ENCODE data around the gene KIF3A. TPM values are rescaled to one million over a fixed set of nuclear protein-coding genes. Genes with fewer than 3 reads are reported as not detected.

Gene KIF3A
- 7.0 and 9.4 TPM in 2 replicates for total RNA-seq

DNA sequence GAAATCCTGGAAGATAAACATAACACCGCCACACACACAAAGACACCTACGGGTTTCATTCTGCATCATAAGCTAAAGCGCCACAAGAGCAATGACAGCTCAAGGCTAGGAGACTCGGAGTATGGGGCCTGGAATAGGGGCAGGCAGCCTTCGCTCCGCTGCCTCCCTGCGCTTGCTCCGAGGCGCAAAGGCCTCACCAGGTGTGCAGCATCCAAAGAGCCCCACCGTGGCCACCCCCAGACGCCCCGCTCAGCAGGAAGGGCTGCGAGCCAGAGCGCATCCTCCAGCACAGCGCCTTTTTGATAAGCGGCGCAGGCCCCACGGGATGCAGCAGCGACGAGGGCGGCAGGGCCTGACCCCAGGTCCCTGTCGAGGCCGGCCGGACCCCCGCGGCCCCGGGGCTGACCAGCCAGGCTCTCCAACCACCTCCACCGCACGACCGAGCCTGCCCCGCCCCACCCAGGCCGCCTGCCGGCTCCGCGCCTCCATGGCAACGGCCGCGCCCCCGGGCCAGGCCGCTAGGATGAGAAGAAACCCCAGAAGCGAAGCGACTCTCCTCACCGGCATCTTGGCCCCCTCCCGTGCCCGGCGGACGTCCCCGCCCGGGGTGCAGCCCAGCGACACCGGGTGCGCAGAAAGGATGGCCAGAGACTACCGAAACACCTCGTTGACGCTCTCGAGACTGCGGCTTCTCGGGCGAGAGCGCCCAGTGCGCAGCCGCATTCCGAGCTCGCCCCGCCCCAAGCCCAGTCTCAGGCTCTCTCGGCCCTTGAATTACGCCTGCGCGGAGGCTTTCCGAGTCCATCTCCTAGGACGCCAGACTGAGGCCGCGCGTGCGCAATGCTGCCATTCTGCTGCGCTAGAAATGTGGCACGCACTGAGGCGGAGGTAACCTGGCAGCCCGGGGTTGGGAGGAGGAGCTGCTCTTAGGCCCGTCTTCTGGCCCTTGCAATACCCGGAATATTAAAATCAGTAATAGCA, at the start of gene KIF3A:
TSS of gene KIF3A (minus strand) at position 694 of the 981 bp plus-strand sequence. CDS start at position 567, 127 bp downstream.
- DNase-seq, result peak; percentile 98

DNA sequence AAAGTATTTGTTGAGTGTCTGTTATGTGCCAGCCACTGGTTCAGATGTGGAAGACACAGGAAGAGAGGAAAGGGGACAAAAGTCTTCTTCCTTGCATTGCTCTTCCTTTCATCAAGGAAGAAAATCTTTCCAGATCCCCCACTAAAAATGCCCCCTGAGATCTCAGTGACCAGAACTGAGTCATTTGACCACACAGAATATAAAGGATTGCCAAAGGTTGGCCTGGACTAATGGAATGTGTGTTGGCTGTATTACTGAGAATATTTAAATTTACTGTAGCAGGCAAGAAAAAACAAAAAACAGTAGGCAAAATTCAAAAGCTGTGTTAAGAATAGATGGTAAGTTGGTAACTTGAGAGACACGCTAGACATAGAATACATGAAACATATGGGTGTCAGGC, 49.7 kb upstream of the KIF3A start:
- DNase-seq, result no peak

- no peak for DNase-seq
Measured at GRCh38 chr5:132785864-132786263, 48.5 kb upstream of the KIF3A start.

- DNase-seq, result no peak
Measured at GRCh38 chr5:132785365-132785764, 48.0 kb upstream of the KIF3A start.

- DNase-seq, result peak; percentile 82
Measured at GRCh38 chr5:132782101-132782500, 44.8 kb upstream of the KIF3A start.

DNA sequence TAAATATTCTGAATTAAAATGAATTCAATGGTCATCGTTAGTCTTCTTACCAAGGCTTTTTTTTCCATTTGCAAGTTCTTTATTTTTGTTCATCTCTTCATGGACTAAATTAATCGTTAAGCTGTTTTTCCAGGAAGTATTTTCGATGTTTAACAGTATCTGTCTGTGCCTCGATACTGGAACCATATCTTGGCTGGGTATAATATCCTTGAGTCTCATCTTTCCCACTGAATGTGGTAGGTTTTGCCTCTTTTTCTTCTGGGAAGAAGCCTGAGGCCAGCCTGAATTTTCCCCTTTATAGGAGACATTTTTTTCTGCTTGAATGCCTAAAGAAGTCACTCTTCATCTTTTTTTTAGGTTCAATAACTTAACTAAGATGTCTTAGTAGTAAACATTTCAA, 43.7 kb upstream of the KIF3A start:
- DNase-seq, result no peak

GRCh38 chr5:132780577-132780976, 43.2 kb upstream of the KIF3A start:
- no peak for DNase-seq

GRCh38 chr5:132779961-132780360, 42.6 kb upstream of the KIF3A start:
- DNase-seq, result no peak

- DNase-seq, result no peak
Measured at GRCh38 chr5:132778856-132779255, 41.5 kb upstream of the KIF3A start.

GRCh38 chr5:132778129-132778528, 40.8 kb upstream of the KIF3A start:
- DNase-seq, result no peak

- peak; percentile 49 for DNase-seq
Measured at GRCh38 chr5:132777209-132778069, 40.1 kb upstream of the KIF3A start, which contains the start of gene SEPTIN8. Gene SEPTIN8 (minus strand): TSS chr5:132777239. CDS start chr5:132777137, 102 bp downstream.

- DNase-seq, result no peak
Measured at GRCh38 chr5:132776938-132777208, 39.5 kb upstream of the KIF3A start.

DNA sequence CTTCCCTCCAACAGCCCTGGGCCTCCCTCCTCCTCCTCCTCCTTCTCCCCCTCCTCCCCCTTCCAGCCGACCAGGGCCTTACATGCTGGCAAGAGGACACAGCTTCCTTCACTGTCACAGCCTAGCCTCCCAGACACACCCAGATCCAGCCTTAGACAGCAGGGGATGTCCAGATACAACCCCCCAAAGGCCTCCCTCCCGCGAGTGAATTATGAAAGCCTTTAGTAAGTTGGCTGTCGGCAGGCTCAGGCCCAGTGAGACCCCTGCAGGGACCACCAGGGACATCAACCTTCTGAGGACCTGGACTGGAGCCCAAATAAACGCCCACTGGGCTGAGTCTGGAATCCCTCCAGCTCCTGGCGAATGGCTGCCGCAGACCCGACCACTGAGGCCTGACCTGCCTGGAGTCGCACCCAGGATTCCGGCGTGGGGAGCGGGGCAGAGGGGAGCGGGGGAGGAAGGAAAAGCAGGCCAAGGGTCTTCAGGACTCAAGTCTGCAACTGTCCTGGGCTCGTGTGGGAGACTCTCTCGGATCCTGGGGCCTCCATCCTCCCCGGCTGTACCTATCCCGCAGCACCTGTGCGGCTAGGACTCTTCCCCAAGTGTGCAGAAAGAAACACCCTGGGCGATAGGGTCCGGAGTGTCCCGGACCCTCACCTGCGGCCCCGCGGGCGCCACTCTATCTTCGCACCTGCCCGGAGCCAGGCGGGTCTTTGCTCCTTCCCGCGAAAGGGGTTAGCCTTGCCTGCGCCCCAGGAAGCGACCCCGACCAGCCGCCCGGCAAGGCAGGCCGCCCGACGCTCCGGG, 39.0 kb upstream of the KIF3A start:
- DNase-seq, result peak; percentile 43

DNA sequence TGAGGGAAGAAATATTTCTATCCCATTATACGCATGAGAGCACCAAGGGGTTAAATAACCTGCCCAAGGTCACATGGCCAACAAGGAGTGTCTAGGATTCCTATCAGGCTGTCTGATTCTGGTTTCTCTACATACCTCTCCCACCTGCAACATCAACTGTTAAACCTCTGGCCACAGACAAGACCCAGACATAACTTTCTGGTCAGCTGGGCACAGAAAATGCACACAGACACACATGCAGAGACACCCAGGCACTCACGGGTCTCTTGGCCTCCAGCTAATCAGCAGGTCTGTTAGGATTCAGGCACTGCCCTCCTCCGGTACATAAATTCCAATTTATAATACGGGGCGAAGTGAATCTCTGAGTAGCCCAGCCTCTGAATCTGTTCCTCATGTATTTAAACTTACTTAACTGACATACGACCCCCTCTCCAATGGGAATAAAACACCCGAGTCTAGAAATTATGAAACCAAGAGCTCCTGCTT, 38.2 kb upstream of the KIF3A start:
- DNase-seq, result no peak

- DNase-seq, result no peak
Measured at GRCh38 chr5:132774896-132775295, 37.5 kb upstream of the KIF3A start.

- no peak for DNase-seq
Measured at GRCh38 chr5:132774406-132774805, 37.1 kb upstream of the KIF3A start.

DNA sequence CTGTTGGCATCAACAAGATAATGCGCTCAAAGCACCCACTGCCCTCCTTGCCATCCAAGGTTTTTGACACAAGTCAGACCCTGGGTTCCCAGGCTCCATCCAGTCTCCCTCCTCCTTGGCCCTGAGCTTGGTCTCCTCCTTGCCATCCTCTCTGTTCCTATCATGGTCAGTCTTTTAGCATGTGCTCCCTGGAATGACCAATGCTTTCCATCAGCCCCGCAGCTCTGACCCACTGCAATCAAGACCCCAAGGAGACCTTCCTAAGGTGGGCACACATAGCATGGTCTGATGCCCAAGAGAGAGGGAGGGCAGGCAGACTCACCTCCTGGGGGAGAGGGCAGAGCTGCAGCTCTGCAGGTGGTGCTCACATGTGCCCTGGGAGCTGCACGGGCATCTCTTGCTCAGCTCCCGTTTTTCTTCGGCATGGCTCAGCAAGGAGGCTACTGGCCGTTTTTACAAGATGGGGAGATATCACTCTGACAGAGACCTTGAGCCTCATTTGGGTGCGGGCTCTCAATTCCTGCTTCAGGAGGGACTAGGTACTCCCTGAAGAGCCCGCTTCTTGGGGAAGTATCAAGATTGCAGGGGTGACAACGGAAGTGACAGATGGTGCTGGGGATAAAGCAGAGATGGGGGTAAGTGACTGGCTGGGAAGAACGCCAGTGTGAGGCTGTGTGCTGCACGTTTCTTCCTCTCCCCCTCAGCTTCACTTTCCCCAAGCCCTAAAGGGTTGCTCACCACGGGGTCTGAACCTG, 36.4 kb upstream of the KIF3A start:
- no peak for DNase-seq

DNA sequence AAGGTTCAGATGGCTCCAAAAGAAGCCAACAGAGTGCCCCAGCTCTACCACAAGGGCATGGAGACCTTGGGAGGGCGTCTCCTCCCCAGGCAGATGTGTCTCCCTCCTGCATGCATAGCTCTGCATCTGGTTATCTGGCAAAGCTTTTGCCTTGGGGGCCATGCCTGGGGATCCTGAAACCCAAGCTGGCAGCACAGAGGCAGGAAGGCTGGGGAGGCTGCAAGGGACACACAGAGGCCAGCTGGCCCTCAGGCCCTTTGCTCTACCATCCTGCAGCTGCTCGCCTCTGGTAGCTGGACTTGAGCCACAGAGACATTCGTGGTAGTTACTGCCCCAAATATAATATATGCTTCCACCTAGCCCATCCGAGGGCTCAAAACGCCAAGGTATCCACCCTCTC, 35.8 kb upstream of the KIF3A start:
- DNase-seq, result no peak

- DNase-seq, result no peak
Measured at GRCh38 chr5:132772291-132773070, 35.1 kb upstream of the KIF3A start.

GRCh38 chr5:132771503-132771998, 34.2 kb upstream of the KIF3A start:
- peak; percentile 64 for DNase-seq

All from dermis blood vessel endothelial cell (primary cell).